A673 (cell line): ENCODE results near the gene ETV6. TPM values are rescaled to one million over a fixed set of nuclear protein-coding genes. Genes with fewer than 3 reads are reported as not detected.

Source experiments
- BruUV-seq: library from RNA; stranded (reverse); fragments of 400-500 nt; replicated peaks from 2 replicates; lab custom pipeline; 2021; lab: Mats Ljungman, UMichigan
- CTCF ChIA-PET: fragments of 300-600 bp; sonication (Branson Sonifier 250); formaldehyde crosslinking; loops from one replicate; lab custom pipeline; 2022; ENCODE audit warnings: antibody characterized with exemption; lab: Charles Lee
- POLR2A ChIA-PET: fragments of 300-600 bp; sonication (Branson Sonifier 250); formaldehyde crosslinking; loops from one replicate; lab custom pipeline; 2022; ENCODE audit warnings: antibody characterized with exemption; ENCODE audit not compliant: low non-redundant PET; lab: Charles Lee
- DNase-seq: peaks from one replicate; pipeline ENCODE4 v3.0.0-alpha.2; 2015; ENCODE audit warnings: low spot score
- H3K27ac ChIP-seq: fragments of 200-600 bp; sonication (generic); 2 replicates; pipeline ENCODE4 v1.5.1; 2016; ENCODE audit warnings: mixed run types, low read depth, mild to moderate bottlenecking, mixed read lengths, antibody characterized with exemption, low read length; ENCODE audit not compliant: poor library complexity, severe bottlenecking
- H3K27me3 ChIP-seq: fragments of 200-600 bp; sonication (generic); replicated peaks from 2 replicates; pipeline ENCODE4 v1.6.1; 2017; ENCODE audit warnings: mixed run types, low read depth, mild to moderate bottlenecking, mixed read lengths, antibody characterized with exemption, low read length; ENCODE audit not compliant: insufficient read depth, poor library complexity
- H3K36me3 ChIP-seq: fragments of 200-600 bp; sonication (generic); 2 replicates; pipeline ENCODE4 v1.6.1; 2016; ENCODE audit warnings: mixed run types, mild to moderate bottlenecking, mixed read lengths, antibody characterized with exemption, low read length; ENCODE audit not compliant: insufficient read depth, poor library complexity, severe bottlenecking
- H3K4me1 ChIP-seq: fragments of 200-600 bp; sonication (generic); 2 replicates; pipeline ENCODE4 v1.6.1; 2017; ENCODE audit warnings: mixed run types, mild to moderate bottlenecking, mixed read lengths, antibody characterized with exemption, low read length; ENCODE audit not compliant: insufficient read depth, poor library complexity, severe bottlenecking
- H3K4me3 ChIP-seq: fragments of 200-600 bp; sonication (generic); 2 replicates; pipeline ENCODE4 v1.5.1; 2016; ENCODE audit warnings: low read depth, mixed run types, mild to moderate bottlenecking, mixed read lengths, low read length; ENCODE audit not compliant: poor library complexity, severe bottlenecking
- H3K9me3 ChIP-seq: fragments of 200-600 bp; sonication (generic); 2 replicates; pipeline ENCODE4 v1.6.1; 2016; ENCODE audit warnings: mixed run types, low read depth, mild to moderate bottlenecking, mixed read lengths, antibody characterized with exemption, low read length; ENCODE audit not compliant: poor library complexity, severe bottlenecking
- EZH2 ChIP-seq: fragments of 200-600 bp; sonication (generic); IDR thresholded peaks from 2 replicates; pipeline ENCODE4 v1.6.1; 2017; ENCODE audit warnings: borderline replicate concordance, low read depth, mild to moderate bottlenecking, mixed read lengths, antibody characterized with exemption, low read length; ENCODE audit not compliant: poor library complexity, severe bottlenecking
- intact Hi-C: fragments of 100-400 bp; cut with micrococcal nuclease; formaldehyde crosslinking; loops from one replicate; pipeline ENCODE4 v1.10.0; 2022; ENCODE audit not compliant: unreplicated experiment
- total RNA-seq: library from RNA; stranded (reverse); gene quantifications from 2 replicates; pipeline ENCODE4 v1.2.3, GENCODE V29; 2021
- TF ChIP-seq, protein P1 (sequence below): fragments of 300-800, 200-600 bp; sonication (generic); conservative IDR thresholded peaks from 2 replicates; pipeline ENCODE4 v1.5.1; 2017; ENCODE audit warnings: low read depth, mild to moderate bottlenecking, antibody characterized with exemption, low read length, moderate library complexity, mixed read lengths

Gene ETV6
- total RNA-seq, 1 experiment from 2014 or later: 32.4 TPM

GRCh38 chr12:11794751-11795150 lies 145.3 kb downstream of the ETV6 start:
- intact Hi-C loops: no loop called here
- POLR2A ChIA-PET: no interaction called here
- peaks cover 25% of the 10 kb centered on the region for H3K4me1 ChIP-seq

DNA sequence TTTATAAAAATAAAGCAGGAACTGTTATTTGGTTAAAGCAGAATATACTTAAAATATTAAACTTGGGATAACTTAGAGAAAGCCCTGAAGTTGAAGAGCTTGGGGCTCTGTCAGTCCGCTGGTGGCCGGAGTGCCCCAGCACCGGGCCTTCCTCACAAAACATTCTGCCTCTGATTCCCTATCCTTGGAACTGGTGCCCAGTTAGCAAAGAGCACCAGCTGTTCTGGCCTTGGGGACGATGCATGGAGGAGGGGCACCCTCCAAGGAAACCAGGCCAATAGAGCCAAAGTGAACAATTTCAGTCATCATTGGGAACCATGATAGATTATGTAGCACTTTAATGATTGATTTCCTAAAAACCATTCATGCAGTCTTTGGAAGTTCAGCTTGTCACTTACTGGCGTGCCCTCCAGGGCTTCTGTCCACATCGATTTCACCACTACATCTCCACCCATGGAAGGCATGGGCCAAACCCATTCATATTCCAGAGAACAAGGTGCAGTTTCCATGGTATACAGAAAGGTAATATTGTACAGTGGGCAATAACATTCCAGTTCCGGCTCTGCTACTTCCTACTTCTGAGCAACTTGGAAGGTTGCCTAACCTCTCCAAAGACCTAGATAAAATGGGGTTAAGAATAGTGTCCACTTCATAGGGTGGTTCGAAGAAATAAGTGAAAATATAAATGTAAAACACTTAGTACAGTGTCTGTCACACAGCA lies 145.9 kb downstream of the ETV6 start:
- intact Hi-C loops: no loop called here
- no peaks in the 10 kb centered on the region for H3K27me3 ChIP-seq
- no TSS peak for BruUV-seq
- no peak overlapping the region for H3K4me3 ChIP-seq
- no peak for DNase-seq
- H3K4me1 ChIP-seq: peaks cover 21% of the 10 kb centered on the region
- no peaks in the 10 kb centered on the region for H3K9me3 ChIP-seq
- CTCF ChIA-PET: no interaction called here
- no peak overlapping the region for H3K27ac ChIP-seq
- POLR2A ChIA-PET: no interaction called here
- TF ChIP-seq, protein P1, sequence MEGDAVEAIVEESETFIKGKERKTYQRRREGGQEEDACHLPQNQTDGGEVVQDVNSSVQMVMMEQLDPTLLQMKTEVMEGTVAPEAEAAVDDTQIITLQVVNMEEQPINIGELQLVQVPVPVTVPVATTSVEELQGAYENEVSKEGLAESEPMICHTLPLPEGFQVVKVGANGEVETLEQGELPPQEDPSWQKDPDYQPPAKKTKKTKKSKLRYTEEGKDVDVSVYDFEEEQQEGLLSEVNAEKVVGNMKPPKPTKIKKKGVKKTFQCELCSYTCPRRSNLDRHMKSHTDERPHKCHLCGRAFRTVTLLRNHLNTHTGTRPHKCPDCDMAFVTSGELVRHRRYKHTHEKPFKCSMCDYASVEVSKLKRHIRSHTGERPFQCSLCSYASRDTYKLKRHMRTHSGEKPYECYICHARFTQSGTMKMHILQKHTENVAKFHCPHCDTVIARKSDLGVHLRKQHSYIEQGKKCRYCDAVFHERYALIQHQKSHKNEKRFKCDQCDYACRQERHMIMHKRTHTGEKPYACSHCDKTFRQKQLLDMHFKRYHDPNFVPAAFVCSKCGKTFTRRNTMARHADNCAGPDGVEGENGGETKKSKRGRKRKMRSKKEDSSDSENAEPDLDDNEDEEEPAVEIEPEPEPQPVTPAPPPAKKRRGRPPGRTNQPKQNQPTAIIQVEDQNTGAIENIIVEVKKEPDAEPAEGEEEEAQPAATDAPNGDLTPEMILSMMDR: no peak
- TF ChIP-seq EZH2: no peak
- no peaks in the 10 kb centered on the region for H3K36me3 ChIP-seq

More at GRCh38 chr12:11794751-11795150, 145.3 kb downstream of the ETV6 start:
- Histone ChIP-seq H3K36me3 (no peaks in the 10 kb centered on the region), H3K27me3 (no peaks in the 10 kb centered on the region), H3K4me3 (no peak overlapping the region), H3K27ac (no peak overlapping the region), H3K9me3 (no peaks in the 10 kb centered on the region)
- CTCF ChIA-PET: no interaction called here
- TF ChIP-seq EZH2: no peak
- TF ChIP-seq, protein P1: no peak
- DNase-seq: no peak
- no TSS peak for BruUV-seq

DNA sequence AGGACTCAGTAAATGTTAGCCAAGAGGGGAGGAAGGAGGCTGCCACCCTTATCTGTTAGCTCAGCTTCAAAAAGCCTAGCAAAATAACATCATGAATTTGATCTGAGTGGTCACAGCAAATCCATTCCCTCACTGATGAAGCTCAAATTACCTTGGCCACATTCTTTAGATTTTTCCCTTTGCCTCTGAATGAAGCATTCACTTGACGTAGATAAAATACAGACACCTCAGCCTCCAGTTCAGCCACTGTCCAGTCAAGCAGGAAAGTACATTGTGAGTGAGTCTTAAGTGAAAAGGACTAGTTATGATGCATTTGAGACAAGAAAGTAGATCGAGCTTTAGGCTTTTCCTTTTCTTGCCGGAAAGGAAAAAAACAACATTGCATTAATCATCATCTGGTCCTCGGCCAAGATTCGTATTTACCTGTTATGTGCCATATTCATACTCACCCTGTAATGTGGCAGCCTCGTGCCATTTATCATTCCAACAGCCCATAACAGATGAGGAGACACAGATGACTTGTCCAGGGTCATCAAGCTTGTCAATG lies 146.5 kb downstream of the ETV6 start:
- peaks cover 20% of the 10 kb centered on the region for H3K4me1 ChIP-seq

More for the DNA sequence above, 146.5 kb downstream of the ETV6 start:
- DNase-seq: no peak
- H3K27me3 ChIP-seq: no peaks in the 10 kb centered on the region
- intact Hi-C loops: no loop called here
- TF ChIP-seq, protein P1: no peak
- TF ChIP-seq EZH2: no peak
- CTCF ChIA-PET: no interaction called here
- no peaks in the 10 kb centered on the region for H3K9me3 ChIP-seq
- no TSS peak for BruUV-seq
- no peak overlapping the region for H3K27ac ChIP-seq
- H3K36me3 ChIP-seq: no peaks in the 10 kb centered on the region
- no peak overlapping the region for H3K4me3 ChIP-seq
- POLR2A ChIA-PET: no interaction called here
